ENCODE data around the gene AP3S1.

DNA sequence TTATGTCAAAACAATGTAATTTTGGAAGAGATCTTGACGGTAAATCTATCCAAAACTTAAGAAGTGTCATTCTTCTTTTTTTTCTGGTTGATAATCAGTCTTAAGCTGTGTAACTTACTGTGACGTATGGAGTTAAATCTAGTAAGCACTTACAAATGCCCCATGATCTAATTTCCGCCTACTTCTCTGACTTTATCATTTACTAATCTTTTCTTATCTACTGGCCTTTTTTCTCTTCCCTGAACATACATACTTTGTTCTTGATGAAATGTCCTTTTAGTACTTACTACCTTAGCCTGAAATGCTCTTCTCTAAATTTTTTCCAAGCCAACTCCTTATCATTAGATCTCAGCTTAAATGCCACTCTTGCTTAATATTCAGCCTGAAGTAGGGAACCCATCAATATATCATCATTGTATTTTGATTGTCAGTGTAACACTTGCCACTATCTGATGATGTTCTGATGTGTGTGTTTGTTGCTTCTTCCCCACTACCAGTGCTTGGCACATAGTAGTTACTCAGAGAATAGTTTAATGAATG is 27.6 kb downstream of the AP3S1 start:
- TF ChIP-seq CTCF (IDR thresholded peaks at IDR 0.05) (no peak), POLR2A (IDR thresholded peaks at IDR 0.05) (no peak)
